T-helper 9 cell (primary cell): ENCODE results near the gene INSYN2B.
"Not testable (repeated sequence)": the region's sequence is repeated elsewhere in the genome, so short reads cannot be mapped to it uniquely, and the experiment has no call there.

ENCODE experiments used
- DNase-seq: peaks from one replicate; pipeline ENCODE4 v3.0.0-alpha.2; 2020

Gene INSYN2B

DNA sequence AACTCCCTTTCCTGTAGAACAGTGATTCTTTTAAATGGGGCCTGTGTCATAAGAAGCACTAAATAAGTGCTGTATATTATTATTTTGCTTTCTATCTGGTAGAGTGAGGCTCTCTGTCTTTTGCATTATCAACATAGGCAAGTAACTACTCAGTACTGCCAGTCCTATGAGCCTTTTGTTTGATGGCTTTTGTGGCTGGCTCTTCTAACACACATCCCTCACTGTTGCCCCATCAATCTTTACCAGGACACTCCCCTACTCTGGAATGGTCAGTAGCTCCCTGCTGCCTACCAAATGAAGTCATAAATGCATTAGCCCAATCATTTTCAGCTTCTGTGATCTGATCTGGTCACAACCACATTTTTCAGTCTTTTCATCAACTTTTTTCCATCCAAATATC is 137.6 kb downstream of the INSYN2B start:
- no peak for DNase-seq

DNA sequence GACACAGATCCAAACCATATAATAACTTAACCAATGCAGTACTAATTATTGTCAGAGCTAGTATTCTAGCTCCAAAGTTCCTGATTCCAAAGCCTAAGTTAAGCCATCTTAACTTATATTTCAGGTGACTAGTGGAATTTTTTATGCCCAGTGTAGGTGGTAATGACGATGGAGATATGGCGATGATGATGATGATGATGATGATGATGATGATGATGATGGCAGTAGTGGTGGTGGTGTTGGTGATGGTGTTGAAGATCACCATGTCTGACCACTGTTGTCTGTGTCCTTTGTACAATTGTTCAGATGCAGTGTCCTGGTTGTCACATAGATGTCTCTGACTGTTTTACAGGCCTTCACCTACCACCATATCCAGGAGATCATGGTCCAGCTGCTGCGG is 139.9 kb downstream of the INSYN2B start:
- DNase-seq: no peak

DNA sequence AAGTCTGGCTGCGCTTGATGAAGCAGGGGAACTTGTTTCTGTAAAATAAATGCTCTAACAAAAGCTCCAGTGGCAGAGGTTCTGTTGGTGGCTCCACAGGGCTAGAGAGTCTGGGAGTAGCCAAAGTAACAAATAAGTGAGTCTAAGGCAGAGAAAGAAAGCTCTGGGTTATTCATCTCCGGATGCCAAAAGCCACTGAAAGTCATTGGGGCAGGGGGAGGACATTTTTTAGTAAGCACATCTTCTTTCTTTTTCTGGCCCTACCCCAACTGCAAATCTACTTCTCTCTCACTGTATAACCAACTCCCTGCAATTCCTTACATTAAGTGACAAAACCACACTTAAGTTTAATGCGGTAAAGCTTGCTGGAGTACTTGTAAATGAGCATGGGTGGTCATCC is 141.6 kb downstream of the INSYN2B start:
- DNase-seq: no peak

DNA sequence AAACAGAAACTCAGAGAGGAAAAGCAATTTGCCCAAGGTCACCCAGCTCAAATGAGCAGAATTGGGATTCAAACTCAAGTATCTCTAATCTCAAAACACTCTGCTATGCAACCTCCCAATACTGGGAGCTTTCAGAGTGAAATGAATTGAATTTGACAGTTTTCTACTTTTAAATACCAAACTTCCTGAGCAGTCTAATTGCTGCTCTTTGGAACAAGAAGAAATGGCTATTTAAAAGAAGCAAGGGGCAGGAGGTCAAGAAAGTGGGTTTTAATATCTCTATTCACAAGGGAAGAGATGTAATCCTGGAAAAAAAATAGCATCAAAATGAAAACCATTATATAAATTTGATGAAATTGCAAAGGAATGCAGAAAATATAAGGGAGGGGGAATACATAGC is 142.6 kb downstream of the INSYN2B start:
- DNase-seq: no peak

DNA sequence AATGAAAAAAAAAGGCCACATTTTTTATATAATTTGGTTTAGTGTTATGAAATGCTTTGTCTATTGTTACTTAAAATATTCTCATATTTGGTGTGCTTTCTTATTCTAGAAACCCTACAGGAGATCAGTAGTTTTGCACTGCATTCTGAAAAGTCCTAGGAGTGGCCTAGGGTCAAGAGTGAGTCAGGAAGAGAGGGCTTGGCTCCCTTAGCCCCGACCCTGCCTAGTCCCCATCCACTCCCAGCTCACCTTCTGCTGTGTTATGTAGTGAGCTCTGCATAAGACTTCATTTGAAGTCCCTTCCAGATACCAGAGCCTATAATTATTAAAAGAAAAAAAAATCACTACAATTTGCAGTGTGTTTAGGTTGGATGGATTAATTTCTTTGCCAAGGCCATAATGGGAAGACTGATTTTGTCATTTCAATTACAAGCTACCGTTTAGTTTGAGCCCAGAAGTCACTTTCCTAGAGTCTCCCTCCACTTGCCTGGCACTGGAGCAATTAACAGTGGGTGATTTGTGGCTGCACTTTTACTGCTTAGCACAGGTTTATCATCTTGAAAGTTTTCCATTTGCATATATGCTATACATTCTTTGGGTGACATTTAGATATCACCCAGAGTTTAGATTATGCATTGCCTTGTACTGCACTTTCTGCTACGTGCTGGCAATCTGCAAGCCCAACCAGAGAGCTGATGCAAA is 143.3 kb downstream of the INSYN2B start:
- DNase-seq: no peak

DNA sequence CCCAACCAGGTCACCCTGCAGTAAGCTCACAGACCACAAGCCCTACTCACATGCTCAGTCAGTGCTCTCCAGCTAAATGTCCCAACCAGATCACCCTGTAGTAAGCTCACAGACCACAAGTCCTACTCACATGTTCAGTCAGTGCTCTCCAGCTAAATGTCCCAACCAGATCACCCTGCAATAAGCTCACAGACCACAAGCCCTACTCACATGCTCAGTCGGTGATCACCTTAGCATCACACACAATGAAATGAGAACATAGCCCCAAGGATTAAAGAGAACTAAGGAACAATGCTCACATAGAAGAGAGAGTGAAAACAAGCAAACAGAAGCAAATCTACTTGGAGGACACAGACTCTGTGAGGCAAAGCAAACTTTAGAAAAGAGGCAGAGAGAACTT is 145.8 kb downstream of the INSYN2B start:
- DNase-seq: not testable (repeated sequence)

DNA sequence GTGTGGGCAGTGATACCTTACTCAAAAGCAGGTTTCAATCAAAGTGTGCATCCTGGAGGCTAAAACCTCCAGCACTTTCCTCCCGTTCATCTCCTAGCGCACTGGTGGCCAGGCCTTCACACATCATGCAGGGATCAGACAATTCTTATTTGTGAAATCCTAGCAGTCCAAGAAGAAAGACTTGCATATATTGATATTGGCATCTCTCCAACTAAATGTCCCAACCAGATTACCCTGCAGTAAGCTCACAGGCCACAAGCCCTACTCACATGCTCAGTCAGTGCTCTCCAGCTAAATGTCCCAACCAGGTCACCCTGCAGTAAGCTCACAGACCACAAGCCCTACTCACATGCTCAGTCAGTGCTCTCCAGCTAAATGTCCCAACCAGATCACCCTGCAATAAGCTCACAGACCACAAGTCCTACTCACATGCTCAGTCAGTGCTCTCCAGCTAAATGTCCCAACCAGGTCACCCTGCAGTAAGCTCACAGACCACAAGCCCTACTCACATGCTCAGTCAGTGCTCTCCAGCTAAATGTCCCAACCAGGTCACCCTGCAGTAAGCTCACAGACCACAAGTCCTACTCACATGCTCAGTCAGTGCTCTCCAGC is 146.5 kb downstream of the INSYN2B start:
- DNase-seq: not testable (repeated sequence)

DNA sequence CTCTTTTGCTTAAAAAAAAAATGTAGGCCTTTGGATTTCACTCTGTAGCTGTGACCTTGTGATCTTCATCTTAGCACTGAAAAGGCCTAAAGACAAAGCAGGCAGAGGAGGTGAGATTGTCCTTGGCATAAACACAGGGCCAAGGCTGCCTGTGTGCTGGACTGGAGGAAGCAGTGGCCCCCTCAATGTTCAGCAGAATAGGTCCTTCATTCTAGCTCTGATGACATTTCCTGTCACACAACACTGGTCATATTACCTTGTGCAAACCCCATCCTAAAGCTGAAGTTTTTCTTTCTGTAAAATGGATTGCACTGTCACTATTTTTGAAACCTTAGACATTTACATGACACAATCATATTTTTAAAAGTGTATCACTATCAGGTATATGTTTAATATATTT is 147.4 kb downstream of the INSYN2B start:
- DNase-seq: no peak

DNA sequence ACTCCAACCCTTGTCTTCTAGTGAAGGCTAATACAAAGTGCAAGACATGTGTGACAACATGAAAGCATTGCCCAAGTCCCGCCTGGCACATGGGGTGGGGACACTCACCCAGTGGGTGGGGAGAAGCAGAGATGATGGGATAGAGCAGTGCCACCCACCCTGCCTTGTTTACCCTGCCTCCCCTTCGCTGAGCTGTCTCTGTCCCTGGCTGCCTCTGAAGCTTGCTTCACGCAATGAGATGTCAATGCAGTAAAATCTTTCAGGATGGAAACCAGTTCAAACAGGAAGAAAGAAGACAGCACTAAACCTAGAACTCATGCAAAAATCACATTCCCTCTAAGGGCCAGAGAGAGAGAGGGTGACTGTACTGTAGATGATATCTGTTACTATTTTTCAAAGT is 148.0 kb downstream of the INSYN2B start:
- DNase-seq: no peak

DNA sequence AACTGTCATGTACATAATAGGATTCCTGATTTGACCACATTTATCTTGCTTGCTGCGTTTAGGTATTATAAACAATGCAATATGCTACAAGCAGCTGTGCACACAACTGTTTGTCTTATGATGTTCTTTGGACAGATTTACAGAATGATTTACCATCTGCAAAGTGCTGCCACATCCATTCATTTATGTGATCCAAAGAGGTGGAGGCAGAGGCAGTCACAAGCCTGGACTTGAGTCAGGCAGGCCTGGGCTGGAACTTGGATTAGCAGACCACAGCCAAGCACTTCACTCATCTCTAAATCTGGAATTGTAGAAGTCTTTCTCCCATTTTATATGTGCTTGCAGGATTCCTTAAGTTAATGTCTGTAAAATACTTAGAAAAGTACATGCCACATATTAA is 149.0 kb downstream of the INSYN2B start:
- DNase-seq: no peak

DNA sequence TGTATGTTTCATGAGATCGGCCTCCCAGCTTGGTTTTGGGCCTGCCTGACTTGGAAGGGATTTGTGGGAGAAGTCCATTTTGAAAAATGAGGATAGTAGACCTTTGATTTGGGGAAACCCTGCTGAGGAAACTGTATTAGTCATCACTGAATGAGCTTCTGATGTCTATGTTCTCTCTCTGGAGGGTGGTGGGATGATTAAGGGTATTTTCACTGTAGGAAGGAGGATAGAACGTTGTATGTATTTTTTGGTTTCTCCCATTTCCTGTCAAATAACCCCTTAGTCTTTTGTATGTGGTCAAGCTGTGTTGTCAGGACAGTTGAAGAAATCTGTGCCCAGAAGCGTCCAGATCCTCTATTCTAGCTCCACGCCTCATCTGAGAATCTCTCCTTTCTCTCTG is 151.9 kb downstream of the INSYN2B start:
- no peak for DNase-seq

DNA sequence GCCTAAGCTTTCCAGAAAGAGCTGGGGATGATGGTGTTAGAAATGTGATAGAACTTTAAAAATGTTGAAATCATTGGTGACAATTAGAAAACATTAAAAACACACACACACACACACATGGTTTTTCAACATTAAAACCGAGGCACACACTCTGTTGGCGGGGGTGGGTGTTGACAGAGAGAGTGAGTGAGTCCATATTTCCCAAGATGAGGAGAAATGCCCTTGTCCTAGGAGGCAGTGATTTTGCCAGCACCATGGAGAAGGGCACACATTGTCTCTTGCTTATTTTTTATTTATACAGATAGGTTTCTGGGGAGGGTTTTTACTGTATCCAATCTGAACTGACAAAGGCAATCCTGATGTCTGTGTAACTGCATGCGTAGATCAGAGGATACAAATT is 152.5 kb downstream of the INSYN2B start:
- no peak for DNase-seq

DNA sequence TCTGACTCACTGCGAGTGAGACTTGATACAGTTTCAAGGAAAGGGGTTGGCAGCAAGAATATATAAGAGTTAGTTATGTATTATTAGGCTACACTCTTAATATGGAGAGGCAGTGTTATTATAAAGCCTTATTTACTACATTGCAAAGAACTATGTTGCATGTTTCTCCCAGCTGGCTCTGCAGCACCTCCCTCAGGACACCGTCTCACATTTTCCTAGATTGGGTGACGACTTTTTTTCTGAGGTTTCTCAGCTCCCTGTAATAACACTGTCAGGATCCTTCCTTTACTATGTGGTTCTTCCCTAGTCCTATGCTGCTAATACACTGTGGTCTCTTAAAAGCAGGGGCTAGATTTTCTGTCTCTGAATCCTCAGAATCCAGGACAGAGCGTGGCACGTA is 153.7 kb downstream of the INSYN2B start:
- no peak for DNase-seq

DNA sequence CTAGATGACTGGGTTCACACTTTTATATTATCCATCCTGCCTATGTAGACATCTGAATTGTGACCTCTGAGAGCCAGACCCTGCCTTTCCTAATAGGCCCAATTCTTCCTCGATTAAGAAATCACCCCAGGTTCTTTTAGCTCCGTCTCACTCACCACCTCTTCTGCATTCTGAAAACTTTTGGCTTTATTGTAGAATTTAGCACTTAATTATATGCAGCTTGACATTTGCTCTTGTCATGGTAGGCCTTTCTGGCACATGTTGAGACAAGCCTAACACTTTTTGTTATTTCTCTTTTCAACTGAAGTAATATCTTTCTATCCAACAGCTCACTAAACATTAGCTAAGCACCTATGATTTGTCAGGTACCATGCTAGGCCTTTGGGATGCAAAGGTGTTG is 163.3 kb downstream of the INSYN2B start:
- DNase-seq: no peak

DNA sequence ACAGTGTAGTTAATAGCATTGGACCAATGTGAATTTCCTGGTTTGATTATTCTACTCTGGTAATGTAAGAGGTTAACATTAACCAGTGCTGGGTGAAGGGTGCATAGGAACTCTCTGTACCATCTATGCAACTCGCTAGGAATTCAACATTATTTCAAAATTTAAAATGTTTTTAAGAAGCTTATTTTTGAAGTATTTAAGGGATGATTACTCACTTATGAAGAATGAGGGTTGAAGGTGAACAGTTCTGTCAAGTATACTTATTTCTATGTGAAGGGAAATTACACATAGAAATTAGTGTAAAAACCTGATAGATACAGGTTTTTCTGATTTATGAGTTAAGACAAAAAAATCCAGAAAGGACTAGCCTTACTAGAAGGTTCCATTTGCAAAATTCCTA is 165.8 kb downstream of the INSYN2B start:
- no peak for DNase-seq
